Measurements from ENCODE around the gene PDE6C. TPM values are rescaled to one million over a fixed set of nuclear protein-coding genes. Genes with fewer than 3 reads are reported as not detected.

PDE6C gene
- total RNA-seq, 1 experiment from 2014 or later: not detected

DNA sequence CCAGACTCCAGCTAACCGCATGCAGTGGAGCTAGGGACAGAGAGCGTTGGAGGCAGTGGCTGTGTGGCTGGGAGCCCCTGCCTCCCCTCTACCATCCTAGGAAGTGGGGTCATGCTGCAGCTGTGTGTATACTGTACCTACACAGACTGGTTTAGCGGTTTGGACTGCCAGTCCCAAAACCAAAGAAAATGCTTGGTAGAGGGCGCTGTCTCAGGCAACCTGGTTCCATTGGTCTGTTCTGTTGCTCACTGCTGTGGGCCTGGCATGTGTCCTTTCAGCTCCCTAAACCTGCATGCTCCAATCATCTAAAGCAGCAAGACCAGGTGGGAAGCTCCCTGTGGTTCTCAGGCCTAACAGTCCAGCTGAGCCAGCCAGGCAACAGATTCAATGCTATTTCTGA is 15.8 kb upstream of the PDE6C start (continued):
- TF ChIP-seq PRRX2 (CRISPR knock-in tag; IDR thresholded peaks at IDR 0.05): no peak
- no peak for TF ChIP-seq EMX1 (CRISPR knock-in tag; IDR thresholded peaks at IDR 0.05)
- no peak for TF ChIP-seq NR2C2 (CRISPR knock-in tag; IDR thresholded peaks at IDR 0.05)

DNA sequence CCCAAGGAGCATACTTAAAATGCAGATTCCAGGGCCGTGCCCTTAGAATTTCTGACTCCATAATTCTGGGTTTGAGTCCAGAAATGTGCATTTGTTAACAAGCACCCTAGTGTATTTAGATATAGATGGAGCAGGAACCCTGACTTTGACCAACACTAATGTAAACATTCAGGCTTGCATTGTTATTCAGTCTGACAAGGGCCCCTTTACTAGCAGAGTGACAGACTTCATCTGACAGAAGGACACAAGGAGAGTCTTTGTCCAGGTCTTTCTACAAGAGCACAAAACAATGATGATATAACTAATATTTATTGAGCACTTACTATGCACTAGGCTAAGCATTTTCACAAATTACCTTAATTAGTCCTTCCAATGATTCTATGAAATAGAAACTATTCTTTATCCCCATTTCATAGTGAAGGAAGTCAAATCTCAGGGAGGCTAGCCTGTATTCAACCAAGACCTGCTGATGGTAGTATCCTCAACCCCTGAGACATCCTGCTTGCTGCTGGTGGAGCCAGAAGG is 15.2 kb upstream of the PDE6C start:
- ChIA-PET CTCF (interaction anchor here (0.5 to 1.7 kb wide), 16 partner anchors 14 to 221 kb away, joined by 3 to 21 read pairs (median 4); partner anchors contain the start of genes CEP55 and FFAR4), POLR2A (no interaction called here)
- DNase-seq (ENCODE audit: low spot score) (no peak), ATAC-seq (no peak)
- no peak overlapping the region for H3K27ac Mint-ChIP-seq
- no peaks in the 10 kb centered on the region for H3K36me3 Mint-ChIP-seq
- H3K4me1 Mint-ChIP-seq: peaks cover 13% of the 10 kb centered on the region
- no peaks in the 10 kb centered on the region for H3K9me3 Mint-ChIP-seq
- H3K27me3 Mint-ChIP-seq (ENCODE audit: low read depth): peaks cover 37% of the 10 kb centered on the region
- TF ChIP-seq, protein P1, sequence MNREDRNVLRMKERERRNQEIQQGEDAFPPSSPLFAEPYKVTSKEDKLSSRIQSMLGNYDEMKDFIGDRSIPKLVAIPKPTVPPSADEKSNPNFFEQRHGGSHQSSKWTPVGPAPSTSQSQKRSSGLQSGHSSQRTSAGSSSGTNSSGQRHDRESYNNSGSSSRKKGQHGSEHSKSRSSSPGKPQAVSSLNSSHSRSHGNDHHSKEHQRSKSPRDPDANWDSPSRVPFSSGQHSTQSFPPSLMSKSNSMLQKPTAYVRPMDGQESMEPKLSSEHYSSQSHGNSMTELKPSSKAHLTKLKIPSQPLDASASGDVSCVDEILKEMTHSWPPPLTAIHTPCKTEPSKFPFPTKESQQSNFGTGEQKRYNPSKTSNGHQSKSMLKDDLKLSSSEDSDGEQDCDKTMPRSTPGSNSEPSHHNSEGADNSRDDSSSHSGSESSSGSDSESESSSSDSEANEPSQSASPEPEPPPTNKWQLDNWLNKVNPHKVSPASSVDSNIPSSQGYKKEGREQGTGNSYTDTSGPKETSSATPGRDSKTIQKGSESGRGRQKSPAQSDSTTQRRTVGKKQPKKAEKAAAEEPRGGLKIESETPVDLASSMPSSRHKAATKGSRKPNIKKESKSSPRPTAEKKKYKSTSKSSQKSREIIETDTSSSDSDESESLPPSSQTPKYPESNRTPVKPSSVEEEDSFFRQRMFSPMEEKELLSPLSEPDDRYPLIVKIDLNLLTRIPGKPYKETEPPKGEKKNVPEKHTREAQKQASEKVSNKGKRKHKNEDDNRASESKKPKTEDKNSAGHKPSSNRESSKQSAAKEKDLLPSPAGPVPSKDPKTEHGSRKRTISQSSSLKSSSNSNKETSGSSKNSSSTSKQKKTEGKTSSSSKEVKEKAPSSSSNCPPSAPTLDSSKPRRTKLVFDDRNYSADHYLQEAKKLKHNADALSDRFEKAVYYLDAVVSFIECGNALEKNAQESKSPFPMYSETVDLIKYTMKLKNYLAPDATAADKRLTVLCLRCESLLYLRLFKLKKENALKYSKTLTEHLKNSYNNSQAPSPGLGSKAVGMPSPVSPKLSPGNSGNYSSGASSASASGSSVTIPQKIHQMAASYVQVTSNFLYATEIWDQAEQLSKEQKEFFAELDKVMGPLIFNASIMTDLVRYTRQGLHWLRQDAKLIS (CRISPR knock-in tag; IDR thresholded peaks at IDR 0.05; ENCODE audit: borderline replicate concordance): no peak
- no peak for TF ChIP-seq ZNF396 (CRISPR knock-in tag; IDR thresholded peaks at IDR 0.05; ENCODE audit: borderline replicate concordance)
- no peak for TF ChIP-seq NFATC4 (CRISPR knock-in tag; IDR thresholded peaks at IDR 0.05)
- H3K4me3 Mint-ChIP-seq: no peak overlapping the region

DNA sequence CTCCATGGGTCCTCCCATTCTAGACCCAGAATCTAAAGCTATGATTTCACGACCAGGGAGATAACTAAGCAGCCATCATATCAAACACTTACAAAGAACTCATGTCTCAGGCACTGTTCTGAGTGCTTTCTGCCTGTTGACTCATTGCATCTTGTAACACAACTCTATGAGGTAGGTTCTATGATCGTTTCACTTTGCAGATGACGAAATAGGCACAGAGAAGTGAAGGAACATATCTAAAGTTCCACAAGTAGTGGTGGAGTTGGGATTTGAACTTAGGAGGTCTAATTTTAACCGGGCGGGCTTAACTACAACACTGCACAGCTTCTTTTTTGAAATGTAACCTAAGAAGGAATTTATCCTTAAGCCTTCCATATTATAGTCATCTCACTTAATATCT is 14.2 kb upstream of the PDE6C start:
- TF ChIP-seq, protein P2, sequence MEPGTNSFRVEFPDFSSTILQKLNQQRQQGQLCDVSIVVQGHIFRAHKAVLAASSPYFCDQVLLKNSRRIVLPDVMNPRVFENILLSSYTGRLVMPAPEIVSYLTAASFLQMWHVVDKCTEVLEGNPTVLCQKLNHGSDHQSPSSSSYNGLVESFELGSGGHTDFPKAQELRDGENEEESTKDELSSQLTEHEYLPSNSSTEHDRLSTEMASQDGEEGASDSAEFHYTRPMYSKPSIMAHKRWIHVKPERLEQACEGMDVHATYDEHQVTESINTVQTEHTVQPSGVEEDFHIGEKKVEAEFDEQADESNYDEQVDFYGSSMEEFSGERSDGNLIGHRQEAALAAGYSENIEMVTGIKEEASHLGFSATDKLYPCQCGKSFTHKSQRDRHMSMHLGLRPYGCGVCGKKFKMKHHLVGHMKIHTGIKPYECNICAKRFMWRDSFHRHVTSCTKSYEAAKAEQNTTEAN (CRISPR knock-in tag; IDR thresholded peaks at IDR 0.05): no peak

DNA sequence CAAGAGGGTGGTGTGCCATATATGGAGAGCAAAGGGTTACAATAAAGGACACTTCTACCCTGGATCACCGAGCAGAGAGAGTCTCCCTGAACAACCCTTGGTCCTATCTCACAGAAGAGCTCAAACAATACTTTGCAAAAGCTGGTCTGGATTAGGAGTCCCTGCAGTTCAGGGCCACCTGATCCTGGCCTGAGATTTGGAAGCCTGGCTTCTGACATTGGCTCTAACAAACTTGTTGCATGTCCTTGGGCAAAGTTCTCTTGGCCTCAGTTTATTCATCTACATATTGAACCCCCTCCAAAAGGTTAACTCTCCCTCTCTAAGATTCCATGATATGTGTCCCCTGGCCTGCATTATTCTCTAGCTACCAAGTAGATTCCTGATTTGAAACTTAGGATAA is 13.0 kb upstream of the PDE6C start:
- H3K27ac Mint-ChIP-seq: no peak overlapping the region
- ATAC-seq: no peak
- peaks cover 11% of the 10 kb centered on the region for H3K4me1 Mint-ChIP-seq
- ChIA-PET CTCF (interaction anchor here (1.2 to 2.7 kb wide), 3 partner anchors 15 to 57 kb away, joined by 3 to 17 read pairs (median 3); no protein-coding TSS in a partner anchor), POLR2A (interaction anchor here (0.6 kb wide), 1 partner anchor 1677 kb away, joined by 3 read pairs; no protein-coding TSS in a partner anchor)
- no peaks in the 10 kb centered on the region for H3K9me3 Mint-ChIP-seq
- H3K4me3 Mint-ChIP-seq: no peak overlapping the region
- no peak for DNase-seq (ENCODE audit: low spot score)
- TF ChIP-seq TEAD1 (CRISPR knock-in tag; IDR thresholded peaks at IDR 0.05): no peak
- no peak for TF ChIP-seq ESRRA (CRISPR knock-in tag; IDR thresholded peaks at IDR 0.05; ENCODE audit: borderline replicate concordance)
- TF ChIP-seq, protein P3, sequence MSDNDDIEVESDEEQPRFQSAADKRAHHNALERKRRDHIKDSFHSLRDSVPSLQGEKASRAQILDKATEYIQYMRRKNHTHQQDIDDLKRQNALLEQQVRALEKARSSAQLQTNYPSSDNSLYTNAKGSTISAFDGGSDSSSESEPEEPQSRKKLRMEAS (CRISPR knock-in tag; IDR thresholded peaks at IDR 0.05): no peak
- TF ChIP-seq ZNF671 (CRISPR knock-in tag; IDR thresholded peaks at IDR 0.05): no peak
- no peak for TF ChIP-seq NR3C1 (CRISPR knock-in tag; conservative IDR thresholded peaks at IDR 0.05; ENCODE audit: low read depth)
- TF ChIP-seq, protein P4, sequence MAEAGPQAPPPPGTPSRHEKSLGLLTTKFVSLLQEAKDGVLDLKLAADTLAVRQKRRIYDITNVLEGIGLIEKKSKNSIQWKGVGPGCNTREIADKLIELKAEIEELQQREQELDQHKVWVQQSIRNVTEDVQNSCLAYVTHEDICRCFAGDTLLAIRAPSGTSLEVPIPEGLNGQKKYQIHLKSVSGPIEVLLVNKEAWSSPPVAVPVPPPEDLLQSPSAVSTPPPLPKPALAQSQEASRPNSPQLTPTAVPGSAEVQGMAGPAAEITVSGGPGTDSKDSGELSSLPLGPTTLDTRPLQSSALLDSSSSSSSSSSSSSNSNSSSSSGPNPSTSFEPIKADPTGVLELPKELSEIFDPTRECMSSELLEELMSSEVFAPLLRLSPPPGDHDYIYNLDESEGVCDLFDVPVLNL (CRISPR knock-in tag; IDR thresholded peaks at IDR 0.05; ENCODE audit: borderline replicate concordance, low read depth): no peak
- no peak for TF ChIP-seq SMAD3 (CRISPR knock-in tag; IDR thresholded peaks at IDR 0.05; ENCODE audit: borderline replicate concordance)
- TF ChIP-seq, protein P5, sequence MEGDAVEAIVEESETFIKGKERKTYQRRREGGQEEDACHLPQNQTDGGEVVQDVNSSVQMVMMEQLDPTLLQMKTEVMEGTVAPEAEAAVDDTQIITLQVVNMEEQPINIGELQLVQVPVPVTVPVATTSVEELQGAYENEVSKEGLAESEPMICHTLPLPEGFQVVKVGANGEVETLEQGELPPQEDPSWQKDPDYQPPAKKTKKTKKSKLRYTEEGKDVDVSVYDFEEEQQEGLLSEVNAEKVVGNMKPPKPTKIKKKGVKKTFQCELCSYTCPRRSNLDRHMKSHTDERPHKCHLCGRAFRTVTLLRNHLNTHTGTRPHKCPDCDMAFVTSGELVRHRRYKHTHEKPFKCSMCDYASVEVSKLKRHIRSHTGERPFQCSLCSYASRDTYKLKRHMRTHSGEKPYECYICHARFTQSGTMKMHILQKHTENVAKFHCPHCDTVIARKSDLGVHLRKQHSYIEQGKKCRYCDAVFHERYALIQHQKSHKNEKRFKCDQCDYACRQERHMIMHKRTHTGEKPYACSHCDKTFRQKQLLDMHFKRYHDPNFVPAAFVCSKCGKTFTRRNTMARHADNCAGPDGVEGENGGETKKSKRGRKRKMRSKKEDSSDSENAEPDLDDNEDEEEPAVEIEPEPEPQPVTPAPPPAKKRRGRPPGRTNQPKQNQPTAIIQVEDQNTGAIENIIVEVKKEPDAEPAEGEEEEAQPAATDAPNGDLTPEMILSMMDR (IDR thresholded peaks at IDR 0.05): no peak
- TF ChIP-seq EMX1 (CRISPR knock-in tag; IDR thresholded peaks at IDR 0.05): no peak
- TF ChIP-seq, protein P6, sequence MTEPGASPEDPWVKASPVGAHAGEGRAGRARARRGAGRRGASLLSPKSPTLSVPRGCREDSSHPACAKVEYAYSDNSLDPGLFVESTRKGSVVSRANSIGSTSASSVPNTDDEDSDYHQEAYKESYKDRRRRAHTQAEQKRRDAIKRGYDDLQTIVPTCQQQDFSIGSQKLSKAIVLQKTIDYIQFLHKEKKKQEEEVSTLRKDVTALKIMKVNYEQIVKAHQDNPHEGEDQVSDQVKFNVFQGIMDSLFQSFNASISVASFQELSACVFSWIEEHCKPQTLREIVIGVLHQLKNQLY (CRISPR knock-in tag; IDR thresholded peaks at IDR 0.05): no peak
- TF ChIP-seq MXD4 (CRISPR knock-in tag; IDR thresholded peaks at IDR 0.05; ENCODE audit: borderline replicate concordance): no peak
- TF ChIP-seq, protein P7, sequence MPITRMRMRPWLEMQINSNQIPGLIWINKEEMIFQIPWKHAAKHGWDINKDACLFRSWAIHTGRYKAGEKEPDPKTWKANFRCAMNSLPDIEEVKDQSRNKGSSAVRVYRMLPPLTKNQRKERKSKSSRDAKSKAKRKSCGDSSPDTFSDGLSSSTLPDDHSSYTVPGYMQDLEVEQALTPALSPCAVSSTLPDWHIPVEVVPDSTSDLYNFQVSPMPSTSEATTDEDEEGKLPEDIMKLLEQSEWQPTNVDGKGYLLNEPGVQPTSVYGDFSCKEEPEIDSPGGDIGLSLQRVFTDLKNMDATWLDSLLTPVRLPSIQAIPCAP (CRISPR knock-in tag; IDR thresholded peaks at IDR 0.05): no peak
- no peaks in the 10 kb centered on the region for H3K36me3 Mint-ChIP-seq
- peaks cover 58% of the 10 kb centered on the region for H3K27me3 Mint-ChIP-seq (ENCODE audit: low read depth)

More for the DNA sequence above, 14.2 kb upstream of the PDE6C start:
- POLR2A ChIA-PET: no interaction called here
- Mint-ChIP-seq H3K27me3 (ENCODE audit: low read depth) (peaks cover 47% of the 10 kb centered on the region), H3K4me1 (peaks cover 11% of the 10 kb centered on the region), H3K4me3 (no peak overlapping the region), H3K27ac (no peak overlapping the region), H3K36me3 (no peaks in the 10 kb centered on the region), H3K9me3 (no peaks in the 10 kb centered on the region)
- ATAC-seq (no peak), DNase-seq (ENCODE audit: low spot score) (no peak)
- CTCF ChIA-PET: interaction anchor here (2.7 kb wide), 1 partner anchor 43 kb away, joined by 17 read pairs; no protein-coding TSS in a partner anchor
